OCI-LY7 (cell line): ENCODE data around the gene RNF157. TPM values are rescaled to one million over a fixed set of nuclear protein-coding genes. Genes with fewer than 3 reads are reported as not detected.
"Not testable (repeated sequence)": the region's sequence is repeated elsewhere in the genome, so short reads cannot be mapped to it uniquely, and the experiment has no call there.

Experiments used
- BruUV-seq: library from RNA; stranded (reverse); fragments of 400-500 nt; replicated peaks from 2 replicates; lab custom pipeline; 2021; lab: Mats Ljungman, UMichigan
- CTCF ChIA-PET: fragments of 300-600 bp; sonication (Branson Sonifier 250); formaldehyde crosslinking; loops from one replicate; lab custom pipeline; 2022; ENCODE audit warnings: antibody characterized with exemption; ENCODE audit not compliant: unreplicated experiment; lab: Charles Lee
- POLR2A ChIA-PET: fragments of 300-600 bp; sonication (Branson Sonifier 250); formaldehyde crosslinking; loops from one replicate; lab custom pipeline; 2022; ENCODE audit warnings: antibody characterized with exemption; lab: Charles Lee
- DNase-seq: peaks from one replicate; pipeline ENCODE4 v3.0.0-alpha.2; 2015; ENCODE audit warnings: low spot score
- H2AFZ ChIP-seq: fragments of 200-600 bp; sonication (generic), shearing (Covaris generic); 2 replicates; pipeline ENCODE4 v1.6.1; 2014; ENCODE audit warnings: mild to moderate bottlenecking, antibody characterized with exemption, low read length, moderate library complexity
- H3K27ac ChIP-seq: fragments of 200-600 bp; sonication (generic); 2 replicates; pipeline ENCODE4 v1.5.1; 2014; ENCODE audit warnings: mixed run types, low read depth, mild to moderate bottlenecking, moderate library complexity, low read length, inconsistent platforms; ENCODE audit not compliant: poor library complexity, severe bottlenecking
- H3K36me3 ChIP-seq: fragments of 200-600 bp; sonication (generic); 2 replicates; pipeline ENCODE4 v1.6.1; 2014; ENCODE audit warnings: mild to moderate bottlenecking, antibody characterized with exemption, low read length, moderate library complexity, mixed read lengths; ENCODE audit not compliant: insufficient read depth
- H3K4me1 ChIP-seq: fragments of 200-600 bp; sonication (generic); 2 replicates; pipeline ENCODE4 v1.5.1; 2014; ENCODE audit warnings: mild to moderate bottlenecking, low read length; ENCODE audit not compliant: insufficient read depth, poor library complexity, severe bottlenecking
- H3K4me2 ChIP-seq: fragments of 200-600 bp; sonication (generic); 2 replicates; pipeline ENCODE4 v1.6.1; 2014; ENCODE audit warnings: mild to moderate bottlenecking, low read length
- H3K4me3 ChIP-seq: fragments of 200-600 bp; sonication (generic); 2 replicates; pipeline ENCODE4 v1.5.1; 2014; ENCODE audit warnings: mild to moderate bottlenecking, low read depth, low read length; ENCODE audit not compliant: poor library complexity, severe bottlenecking
- H3K79me2 ChIP-seq: fragments of 200-600 bp; sonication (generic); 2 replicates; pipeline ENCODE4 v1.6.1; 2016; ENCODE audit warnings: low read depth, mild to moderate bottlenecking, low read length, moderate library complexity, mixed read lengths; ENCODE audit not compliant: insufficient read depth
- H3K9me2 ChIP-seq: fragments of 200-600 bp; sonication (generic); 2 replicates; pipeline ENCODE4 v1.6.1; 2016; ENCODE audit warnings: mild to moderate bottlenecking, low read length, mixed read lengths; ENCODE audit not compliant: insufficient read depth
- H3K9me3 ChIP-seq: fragments of 200-600 bp; sonication (generic); 2 replicates; pipeline ENCODE4 v1.6.1; 2014; ENCODE audit warnings: mild to moderate bottlenecking, mixed run types, low read length, mixed read lengths
- H4K20me1 ChIP-seq: fragments of 200-600 bp; sonication (generic); 2 replicates; pipeline ENCODE4 v1.6.1; 2014; ENCODE audit warnings: mild to moderate bottlenecking, antibody characterized with exemption, low read length, moderate library complexity, mixed read lengths; ENCODE audit not compliant: insufficient read depth
- CTCF ChIP-seq: fragments of 200-600 bp; sonication (generic); conservative IDR thresholded peaks from 2 replicates; pipeline ENCODE4 v1.5.1; 2014; ENCODE audit warnings: mild to moderate bottlenecking, antibody characterized with exemption, low read length, moderate library complexity, mixed read lengths
- EZH2phosphoT487 ChIP-seq: fragments of 200-600 bp; sonication (generic); IDR thresholded peaks from 2 replicates; pipeline ENCODE4 v1.6.1; 2018; ENCODE audit warnings: low read depth, borderline replicate concordance, mild to moderate bottlenecking, mixed run types, antibody characterized with exemption, low read length, moderate library complexity, mixed read lengths
- intact Hi-C: fragments of 100-400 bp; cut with micrococcal nuclease; formaldehyde crosslinking; loops from one replicate; pipeline ENCODE4 v1.10.0; 2022; ENCODE audit not compliant: unreplicated experiment
- total RNA-seq, 2 experiments: library from RNA; depleted of rRNA in 1 of 2; stranded (reverse); fragments of >200 nt in 1 of 2; shearing (Covaris generic) in 1 of 2; gene quantifications; 2 replicates each; pipeline ENCODE4 v1.2.3, GENCODE V29; 2014 to 2022

Gene RNF157
- total RNA-seq, 2 experiments from 2014 or later, result 0.28 to 1.3 TPM

- Histone ChIP-seq H4K20me1 (no peaks in the 10 kb centered on the region), H2AFZ (no peak overlapping the region), H3K4me3 (peak overlapping the region; percentile 89), H3K9me2 (no peaks in the 10 kb centered on the region), H3K4me2 (peak overlapping the region; percentile 87), H3K27ac (peak overlapping the region; percentile 85), H3K36me3 (peaks cover 26% of the 10 kb centered on the region), H3K9me3 (no peaks in the 10 kb centered on the region), H3K4me1 (peaks cover 83% of the 10 kb centered on the region), H3K79me2 (peaks cover 44% of the 10 kb centered on the region)
- intact Hi-C loops, result loop anchor here (5.0 to 10.0 kb wide), 7 partner anchors 226 to 1196 kb away; partner anchors contain the start of genes JMJD6, METTL23, MRPL38 and RECQL5
- ChIA-PET POLR2A (interaction anchor here (0.6 to 7.6 kb wide), 8 partner anchors 7 to 890 kb away, joined by 3 to 72 read pairs (median 4); partner anchors contain the start of gene UBALD2), CTCF (interaction anchor here (0.6 to 1.6 kb wide), 4 partner anchors 9 to 123 kb away, joined by 3 to 5 read pairs (median 3); no protein-coding TSS in a partner anchor)
- no TSS peak for BruUV-seq
- peak; percentile 45 for DNase-seq
- no peak for TF ChIP-seq CTCF
Measured at GRCh38 chr17:76268991-76269981, 29.0 kb upstream of the RNF157 start.

GRCh38 chr17:76268015-76268749 lies 27.9 kb upstream of the RNF157 start:
- peak; percentile 90 for DNase-seq
- BruUV-seq, result TSS peak; percentile 93
- intact Hi-C loops, result loop anchor here (5.0 to 10.0 kb wide), 7 partner anchors 227 to 1197 kb away; partner anchors contain the start of genes JMJD6, METTL23, MRPL38 and RECQL5
- peaks cover 44% of the 10 kb centered on the region for H3K79me2 ChIP-seq
- peaks cover 83% of the 10 kb centered on the region for H3K4me1 ChIP-seq
- peak overlapping the region; percentile 85 for H3K27ac ChIP-seq
- H3K4me3 ChIP-seq, result peak overlapping the region; percentile 89
- 0 out of 2 replicates have a peak overlapping the region, but pooled peaks have one; percentile 0 for H2AFZ ChIP-seq
- H3K9me2 ChIP-seq, result no peaks in the 10 kb centered on the region
- CTCF ChIA-PET, result interaction anchor here (0.6 to 1.4 kb wide), 2 partner anchors 12 to 22 kb away, joined by 4 to 5 read pairs; no protein-coding TSS in a partner anchor
- POLR2A ChIA-PET, result interaction anchor here (0.6 to 2.1 kb wide), 13 partner anchors 12 to 889 kb away, joined by 3 to 13 read pairs (median 4); no protein-coding TSS in a partner anchor
- peaks cover 26% of the 10 kb centered on the region for H3K36me3 ChIP-seq
- TF ChIP-seq EZH2phosphoT487 (no peak), CTCF (no peak)
- H4K20me1 ChIP-seq, result no peaks in the 10 kb centered on the region
- H3K4me2 ChIP-seq, result peak overlapping the region; percentile 87
- no peaks in the 10 kb centered on the region for H3K9me3 ChIP-seq

- Histone ChIP-seq H2AFZ (0 out of 2 replicates have a peak overlapping the region, but pooled peaks have one; percentile 0), H3K4me1 (peaks cover 83% of the 10 kb centered on the region), H3K4me2 (peak overlapping the region; percentile 87), H3K27ac (peak overlapping the region; percentile 85), H3K36me3 (peaks cover 26% of the 10 kb centered on the region), H3K79me2 (peaks cover 44% of the 10 kb centered on the region), H3K4me3 (peak overlapping the region; percentile 89)
- H3K9me3 ChIP-seq, H3K9me2 ChIP-seq, H4K20me1 ChIP-seq: not testable (repeated sequence)
- TSS peak; percentile 72 for BruUV-seq
- CTCF ChIA-PET, result interaction anchor here (1.4 kb wide), 1 partner anchor 12 kb away, joined by 4 read pairs; no protein-coding TSS in a partner anchor
- intact Hi-C loops, result loop anchor here (5.0 to 10.0 kb wide), 7 partner anchors 227 to 1197 kb away; partner anchors contain the start of genes JMJD6, METTL23, MRPL38 and RECQL5
- DNase-seq, result peak; percentile 68
- POLR2A ChIA-PET, result interaction anchor here (0.6 to 2.1 kb wide), 9 partner anchors 9 to 156 kb away, joined by 3 to 13 read pairs (median 6); no protein-coding TSS in a partner anchor
Measured at GRCh38 chr17:76267581-76268001, 27.3 kb upstream of the RNF157 start.
